HG03139 (cell line): ENCODE data around the gene OR7C2.
"Not testable (repeated sequence)": the region's sequence is repeated elsewhere in the genome, so short reads cannot be mapped to it uniquely, and the experiment has no call there.

Experiments used
- ATAC-seq: cut with Tn5 transposase; IDR thresholded peaks from one replicate; pipeline ENCODE4 v1.9.1; 2021; ENCODE audit not compliant: unreplicated experiment

OR7C2 gene

DNA sequence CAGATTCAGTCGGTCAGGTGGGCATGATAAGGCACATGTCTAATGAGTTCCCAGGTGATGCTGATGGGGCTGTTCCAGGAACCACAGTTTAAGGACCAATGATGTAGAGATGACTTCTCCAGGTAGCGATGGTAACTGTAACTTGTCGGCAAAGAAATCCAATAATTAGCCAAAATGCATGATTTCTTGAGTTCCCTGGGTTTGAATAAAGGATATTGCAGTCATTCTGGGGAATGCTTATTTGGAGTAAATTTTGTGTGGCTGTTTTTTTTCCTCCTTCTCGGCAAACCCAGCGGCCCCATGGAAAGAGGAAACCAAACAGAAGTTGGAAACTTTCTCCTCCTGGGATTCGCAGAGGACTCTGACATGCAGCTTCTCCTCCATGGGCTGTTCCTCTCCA lies at the start of gene OR7C2:
Gene OR7C2, plus strand, starts transcription at position 301 of the 400 bp plus-strand sequence. Its CDS starts 0 bp downstream, at position 301.
- ATAC-seq = no peak

- no peak for ATAC-seq
Measured at GRCh38 chr19:14901675-14902260, 39.5 kb upstream of the OR7C2 start.

- ATAC-seq = no peak
Measured at GRCh38 chr19:14906711-14907110, 34.6 kb upstream of the OR7C2 start.

- no peak for ATAC-seq
Measured at GRCh38 chr19:14915116-14915515, 26.2 kb upstream of the OR7C2 start.

DNA sequence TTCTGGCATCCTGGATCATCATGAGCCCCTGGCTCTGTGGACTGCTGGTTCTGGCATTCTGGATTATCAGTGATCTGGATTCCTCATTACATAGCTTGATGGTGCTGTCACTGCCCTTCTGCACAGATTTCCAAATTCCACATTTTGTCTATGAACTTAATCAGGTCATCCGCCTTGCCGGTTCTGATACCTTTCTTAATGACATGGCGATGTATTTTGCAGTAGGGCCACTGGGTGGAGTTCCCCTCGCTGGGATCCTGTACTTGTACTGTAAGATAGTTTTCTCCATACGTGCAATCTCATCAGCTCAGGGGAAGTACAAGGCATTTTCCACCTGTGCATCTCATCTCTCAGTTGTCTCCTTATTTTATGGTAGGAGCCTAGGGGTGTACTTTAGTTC lies 24.4 kb upstream of the OR7C2 start:
- no peak for ATAC-seq

DNA sequence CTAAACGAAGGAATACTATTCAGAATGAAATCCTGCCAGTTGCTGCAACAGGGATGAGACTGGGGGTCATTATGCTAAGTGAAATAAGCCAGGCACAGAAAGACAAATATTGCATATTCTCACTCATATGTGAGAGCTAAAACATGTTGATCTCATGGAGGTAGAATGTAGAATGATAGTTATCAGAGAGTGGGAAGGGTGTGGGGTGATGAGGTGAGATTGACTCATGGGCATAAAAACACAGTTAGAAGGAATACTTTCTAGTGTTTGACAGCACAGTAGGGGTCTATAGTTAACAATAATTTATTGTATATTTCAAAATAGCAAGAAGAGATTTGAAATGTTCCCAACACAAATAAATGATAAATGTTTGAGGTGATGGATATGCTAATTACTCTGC lies 7.8 kb upstream of the OR7C2 start:
- no peak for ATAC-seq

- ATAC-seq = no peak
Measured at GRCh38 chr19:14940266-14940665, 1.0 kb upstream of the OR7C2 start.

GRCh38 chr19:14943601-14944000 lies 2.3 kb downstream of the OR7C2 start:
- ATAC-seq = no peak

DNA sequence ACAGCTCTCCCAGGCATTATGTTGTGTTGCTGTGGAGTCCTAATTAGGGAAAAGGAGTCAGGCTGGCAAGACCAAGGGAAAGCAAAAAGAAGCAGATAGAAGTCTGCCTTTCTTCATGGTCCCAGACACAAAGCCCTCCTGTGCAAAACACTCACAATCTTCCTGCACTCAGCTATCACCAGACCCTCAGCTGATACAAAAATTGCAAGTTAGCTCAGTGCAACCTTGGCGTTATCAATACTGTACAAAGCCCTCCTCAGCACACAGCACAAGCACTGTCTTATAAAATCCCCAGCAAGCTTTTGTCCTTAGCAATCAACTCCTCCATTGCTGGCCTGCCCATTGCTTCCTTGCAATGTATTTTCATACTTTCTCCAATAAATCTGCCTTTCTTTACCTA lies 3.2 kb downstream of the OR7C2 start:
- no peak for ATAC-seq

DNA sequence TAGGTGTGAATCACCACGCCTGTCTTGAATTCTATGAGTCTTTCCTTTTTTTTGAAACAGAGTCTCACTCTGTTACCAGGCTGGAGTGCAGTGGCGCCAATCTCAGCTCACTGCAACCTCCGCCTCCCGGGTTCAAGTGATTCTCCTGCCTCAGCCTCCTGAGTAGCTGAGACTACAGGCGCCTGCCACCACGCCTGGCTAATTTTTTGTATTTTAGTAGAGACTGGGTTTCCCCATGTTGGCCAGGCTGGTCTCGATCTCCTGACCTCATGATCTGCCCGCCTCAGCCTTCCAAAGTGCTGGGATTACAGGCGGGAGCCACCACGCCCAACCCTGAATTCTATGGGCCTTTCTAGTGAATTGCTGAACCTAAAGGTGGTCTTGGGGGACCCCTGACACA lies 8.1 kb downstream of the OR7C2 start:
- ATAC-seq = not testable (repeated sequence)

DNA sequence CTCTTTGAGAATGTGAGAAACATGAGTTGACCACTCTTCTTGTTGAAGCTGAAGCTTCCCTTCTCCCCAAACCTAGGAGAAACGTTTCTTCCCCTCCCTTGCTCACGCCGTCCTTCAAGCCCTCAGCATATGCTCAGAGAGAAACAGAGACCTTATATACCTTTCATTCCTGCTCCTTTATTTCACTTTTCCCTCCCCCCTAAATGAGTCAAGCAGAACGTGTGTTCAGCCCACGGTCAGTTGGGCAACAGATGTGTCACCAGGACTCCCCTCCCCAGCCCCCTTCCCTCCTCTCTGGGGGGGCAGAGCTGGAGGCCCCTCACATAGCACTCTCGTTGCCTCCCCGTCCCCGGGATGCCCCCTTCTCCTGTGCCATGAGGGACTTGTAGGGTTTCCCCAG lies 8.6 kb downstream of the OR7C2 start:
- no peak for ATAC-seq

DNA sequence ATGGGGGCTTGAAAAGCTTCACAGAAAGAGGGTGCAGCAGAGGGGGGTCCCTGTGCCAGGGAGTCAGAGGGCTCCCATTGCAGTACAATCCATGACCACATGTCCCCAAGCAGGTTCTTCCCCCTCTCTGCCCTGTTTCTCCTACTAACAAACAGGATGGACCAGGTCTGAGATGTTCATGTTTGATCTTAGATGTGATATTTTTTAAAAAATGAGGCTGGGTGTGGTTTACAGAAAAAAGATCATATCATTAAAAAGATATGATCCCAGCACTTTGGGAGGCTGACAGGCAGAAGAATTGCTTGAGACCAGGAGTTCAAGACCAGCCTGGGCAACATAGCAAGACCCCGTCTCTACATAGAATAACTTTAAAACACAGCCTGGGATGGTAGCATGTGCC lies 9.1 kb downstream of the OR7C2 start:
- ATAC-seq = no peak

GRCh38 chr19:14952767-14953166 lies 11.5 kb downstream of the OR7C2 start:
- no peak for ATAC-seq

- no peak for ATAC-seq
Measured at GRCh38 chr19:14954071-14954655, 12.9 kb downstream of the OR7C2 start.

DNA sequence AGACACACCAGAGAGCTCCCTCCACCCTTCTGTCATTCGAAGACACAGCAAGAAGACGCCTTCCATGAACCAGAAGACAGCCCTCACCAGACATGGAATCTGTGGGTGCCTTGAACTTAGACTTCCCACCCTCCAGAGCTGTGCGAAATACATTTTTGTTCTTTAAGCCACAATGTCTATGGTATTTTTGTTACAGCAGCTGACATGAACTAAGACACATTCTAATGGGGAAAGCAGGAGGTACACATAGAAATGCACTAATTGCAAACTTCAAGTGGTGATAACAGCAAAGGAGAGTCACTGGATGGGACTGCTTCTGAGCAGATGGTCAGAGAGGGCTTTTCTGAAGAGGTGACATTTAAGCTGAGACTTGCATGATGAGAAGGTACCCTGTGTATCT lies 16.2 kb downstream of the OR7C2 start:
- no peak for ATAC-seq

DNA sequence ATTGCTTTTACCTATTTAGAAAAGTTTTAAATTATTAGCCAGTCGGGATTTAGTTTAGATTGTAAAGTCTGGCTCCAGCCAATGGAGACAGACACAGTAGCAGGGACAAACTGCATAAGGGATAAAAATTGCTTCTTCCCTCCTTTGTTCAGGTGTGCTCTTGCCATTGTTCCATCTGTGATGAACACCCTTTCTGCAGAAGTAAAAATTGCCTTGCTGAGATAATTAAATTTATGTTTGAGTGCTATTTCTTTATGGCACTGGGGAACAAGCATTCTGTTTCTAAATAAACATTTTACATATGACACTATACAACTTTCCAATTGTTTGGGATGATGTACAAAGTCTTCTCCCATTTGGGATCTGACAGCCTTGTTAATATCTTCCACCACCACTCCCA lies 18.0 kb downstream of the OR7C2 start:
- ATAC-seq = no peak

GRCh38 chr19:14961956-14962685 lies 20.8 kb downstream of the OR7C2 start:
- no peak for ATAC-seq

DNA sequence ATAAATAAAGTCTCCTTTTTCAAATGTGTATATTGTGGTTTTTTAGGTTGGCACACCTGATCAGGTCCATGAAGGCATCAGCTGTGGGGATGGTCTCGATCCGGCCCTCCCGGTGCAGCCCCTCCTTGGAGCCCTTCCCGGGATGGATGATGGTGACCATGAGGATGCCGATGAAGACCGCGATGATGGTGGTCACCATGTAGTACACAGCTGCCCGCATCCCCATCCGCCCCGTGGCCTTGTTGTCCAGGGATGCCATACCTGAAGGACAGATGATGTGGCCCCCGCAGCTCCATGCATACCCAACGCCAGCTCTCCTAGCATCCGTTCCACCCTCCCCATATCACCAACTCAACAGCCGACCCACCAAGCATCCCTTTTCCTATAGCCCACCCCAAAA lies 27.0 kb downstream of the OR7C2 start:
- no peak for ATAC-seq

- ATAC-seq = no peak
Measured at GRCh38 chr19:14971474-14971873, 30.2 kb downstream of the OR7C2 start.

DNA sequence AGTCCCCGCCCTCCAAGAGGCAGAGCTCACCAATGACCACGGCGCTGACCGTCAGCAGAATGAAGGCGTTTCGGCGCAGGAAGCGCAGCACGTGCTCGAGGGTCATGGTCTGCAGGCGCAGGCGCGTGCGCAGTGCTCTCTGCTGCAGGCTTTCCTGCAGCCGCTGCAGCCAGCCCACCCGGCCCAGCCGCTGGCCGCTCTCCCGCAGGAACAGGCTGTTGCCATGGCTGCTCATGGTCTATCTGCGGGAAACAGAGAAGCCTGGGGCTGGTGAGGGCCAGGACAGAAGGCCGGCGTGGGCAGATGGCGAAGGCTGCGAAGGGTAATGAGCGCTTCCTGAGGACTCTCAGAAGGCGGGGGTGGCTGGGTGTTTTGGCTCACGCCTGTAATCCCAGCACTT lies 31.4 kb downstream of the OR7C2 start:
- ATAC-seq = no peak

DNA sequence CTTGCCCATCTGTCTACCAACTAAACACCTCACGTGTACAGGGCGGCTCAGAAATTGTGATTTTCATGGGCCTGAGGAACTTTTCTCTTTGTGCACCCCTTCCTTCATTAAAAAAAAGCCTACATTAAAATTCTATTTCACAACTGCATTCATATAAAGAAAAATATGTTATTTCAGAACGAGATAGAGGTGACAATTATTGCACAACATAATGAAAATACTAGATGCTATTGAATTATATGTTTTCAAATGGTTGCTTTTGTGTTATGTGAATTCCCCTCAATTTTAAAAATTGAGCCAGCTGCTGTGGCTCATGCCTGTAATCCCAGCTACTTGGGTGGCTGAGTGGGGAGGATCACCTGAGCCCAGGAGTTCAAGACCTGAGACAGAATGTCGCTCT lies 33.2 kb downstream of the OR7C2 start:
- ATAC-seq = no peak

DNA sequence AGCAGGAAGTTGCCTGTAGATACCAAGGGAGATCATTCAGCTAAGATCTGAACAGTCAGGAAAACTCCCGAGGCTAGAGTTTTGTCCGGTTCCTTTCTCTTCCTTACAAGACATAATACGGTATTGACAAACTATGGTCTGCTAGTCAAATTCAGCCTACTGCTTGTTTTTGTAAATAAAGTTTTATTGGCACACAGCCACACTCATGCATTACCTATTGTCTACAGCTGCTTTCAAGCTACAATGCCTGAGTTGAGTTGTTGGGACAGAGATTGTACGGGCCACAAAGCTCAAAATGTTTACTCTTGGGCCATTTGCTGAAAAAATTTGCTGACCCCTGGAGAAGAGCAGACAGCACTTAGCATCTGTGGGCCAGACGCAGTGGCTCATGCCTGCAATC lies 35.8 kb downstream of the OR7C2 start:
- ATAC-seq = no peak
